Measurements from ENCODE around the gene CAMTA1. TPM values are rescaled to one million over a fixed set of nuclear protein-coding genes. Genes with fewer than 3 reads are reported as not detected.

CAMTA1 gene
- total and polyA plus RNA-seq, 2 experiments from 2014 or later, result 89.0 to 145 TPM

DNA sequence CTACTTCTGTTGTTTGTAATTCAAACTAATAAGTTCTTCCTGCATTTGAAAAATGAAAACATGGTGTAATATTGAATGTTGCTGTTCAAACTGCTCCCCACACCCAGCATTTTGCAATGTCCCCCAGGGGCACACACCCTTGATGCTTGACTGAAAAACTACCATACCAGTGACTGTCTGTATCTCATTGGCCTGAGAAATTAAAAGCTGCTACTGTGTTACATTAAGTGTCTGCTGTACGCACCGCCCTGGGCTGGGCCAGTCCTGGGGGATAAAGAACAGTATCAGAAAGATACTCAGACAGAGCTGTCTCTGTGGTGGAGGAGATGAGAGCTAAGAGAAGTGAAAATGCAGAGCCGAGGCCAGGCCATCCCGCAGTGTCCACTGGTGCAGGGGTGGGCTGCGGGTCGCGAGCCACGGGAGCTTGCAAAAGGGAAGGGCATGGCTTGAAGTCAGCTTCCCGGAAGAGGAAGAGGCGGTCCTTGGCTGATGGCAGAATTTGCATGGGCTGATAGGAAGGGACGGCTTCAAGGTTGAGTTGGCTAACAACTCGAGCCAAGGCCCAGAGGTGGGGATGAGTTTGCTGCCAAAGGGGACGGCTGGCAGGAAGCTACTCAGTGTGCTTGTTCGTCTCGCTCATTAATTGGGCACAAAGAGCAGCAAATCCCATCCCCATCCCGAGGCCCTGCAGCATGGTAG lies 656.0 kb downstream of the CAMTA1 start:
- Histone ChIP-seq H3K4me2 (no peak overlapping the region), H3K36me3 (replicated peaks; ENCODE audit: insufficient read depth, low read depth) (no peaks in the 10 kb centered on the region), H3K4me1 (ENCODE audit: insufficient read depth) (no peaks in the 10 kb centered on the region), H3K9me2 (replicated peaks; ENCODE audit: insufficient read depth) (no peaks in the 10 kb centered on the region), H3K79me2 (no peaks in the 10 kb centered on the region), H3K4me3 (no peak overlapping the region), H2AFZ (no peak overlapping the region), H3K27ac (no peak overlapping the region), H3K9me3 (ENCODE audit: low read depth) (no peaks in the 10 kb centered on the region), H4K20me1 (ENCODE audit: insufficient read depth, poor library complexity, severe bottlenecking) (no peaks in the 10 kb centered on the region), H3K27me3 (no peaks in the 10 kb centered on the region)
- TF ChIP-seq EZH2phosphoT487 (IDR thresholded peaks at IDR 0.05; ENCODE audit: low read depth, severe bottlenecking, unreplicated experiment), result no peak
- no peak for TF ChIP-seq EZH2 (IDR thresholded peaks at IDR 0.05; ENCODE audit: borderline replicate concordance)
- TF ChIP-seq CTCF (IDR thresholded peaks at IDR 0.05; ENCODE audit: poor library complexity), result no peak
- WGBS (ENCODE audit: low lambda C conversion rate, missing lambda C conversion rate), result 93% methylated on average over 16 of the region's 16 CpGs
- no peak for DNase-seq (ENCODE audit: low spot score)

- no peak overlapping the region for H3K4me3 ChIP-seq
- no peaks in the 10 kb centered on the region for H3K9me3 ChIP-seq (ENCODE audit: low read depth)
- no peak overlapping the region for H3K27ac ChIP-seq
- H4K20me1 ChIP-seq (ENCODE audit: insufficient read depth, poor library complexity, severe bottlenecking), result no peaks in the 10 kb centered on the region
- H2AFZ ChIP-seq, result no peak overlapping the region
- no peaks in the 10 kb centered on the region for H3K36me3 ChIP-seq (replicated peaks; ENCODE audit: insufficient read depth, low read depth)
- TF ChIP-seq EZH2phosphoT487 (IDR thresholded peaks at IDR 0.05; ENCODE audit: low read depth, severe bottlenecking, unreplicated experiment) (no peak), EZH2 (IDR thresholded peaks at IDR 0.05; ENCODE audit: borderline replicate concordance) (no peak), CTCF (IDR thresholded peaks at IDR 0.05; ENCODE audit: poor library complexity) (no peak)
- H3K4me2 ChIP-seq, result no peak overlapping the region
- H3K27me3 ChIP-seq, result no peaks in the 10 kb centered on the region
- no peaks in the 10 kb centered on the region for H3K79me2 ChIP-seq
- no peaks in the 10 kb centered on the region for H3K4me1 ChIP-seq (ENCODE audit: insufficient read depth)
- DNase-seq (ENCODE audit: low spot score), result no peak
- 90% methylated on average over 9 of the region's 9 CpGs for WGBS (ENCODE audit: low lambda C conversion rate, missing lambda C conversion rate)
- H3K9me2 ChIP-seq (replicated peaks; ENCODE audit: insufficient read depth), result no peaks in the 10 kb centered on the region
Measured at GRCh38 chr1:7442036-7442435, 656.8 kb downstream of the CAMTA1 start.

DNA sequence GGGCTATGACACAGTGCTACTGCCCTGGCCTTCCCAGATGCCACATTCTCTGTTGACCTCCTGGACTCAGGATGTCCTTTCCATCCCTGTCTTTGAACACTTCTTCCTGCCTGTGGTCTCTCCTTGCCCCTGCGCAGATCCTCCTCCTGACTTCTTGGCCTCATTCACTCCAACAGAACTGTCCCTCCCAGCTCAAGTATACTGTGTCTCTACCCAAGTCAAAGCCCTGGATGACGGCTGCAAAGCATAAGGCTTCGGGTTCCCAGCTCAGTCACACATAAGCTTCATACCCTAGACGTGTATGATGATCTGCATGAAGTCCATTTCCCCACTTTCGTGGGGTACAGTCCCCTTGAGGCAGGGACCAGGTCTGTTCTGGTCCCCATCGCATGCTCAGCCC lies 657.7 kb downstream of the CAMTA1 start:
- 89% methylated on average over 6 of the region's 6 CpGs for WGBS (ENCODE audit: low lambda C conversion rate, missing lambda C conversion rate)

More for the DNA sequence above, 657.7 kb downstream of the CAMTA1 start:
- no peaks in the 10 kb centered on the region for H3K4me1 ChIP-seq (ENCODE audit: insufficient read depth)
- H3K4me3 ChIP-seq, result no peak overlapping the region
- no peaks in the 10 kb centered on the region for H4K20me1 ChIP-seq (ENCODE audit: insufficient read depth, poor library complexity, severe bottlenecking)
- no peaks in the 10 kb centered on the region for H3K36me3 ChIP-seq (replicated peaks; ENCODE audit: insufficient read depth, low read depth)
- no peak overlapping the region for H3K27ac ChIP-seq
- H3K9me3 ChIP-seq (ENCODE audit: low read depth), result no peaks in the 10 kb centered on the region
- DNase-seq (ENCODE audit: low spot score), result no peak
- no peak overlapping the region for H2AFZ ChIP-seq
- no peak overlapping the region for H3K4me2 ChIP-seq
- TF ChIP-seq EZH2phosphoT487 (IDR thresholded peaks at IDR 0.05; ENCODE audit: low read depth, severe bottlenecking, unreplicated experiment), result no peak
- no peak for TF ChIP-seq EZH2 (IDR thresholded peaks at IDR 0.05; ENCODE audit: borderline replicate concordance)
- no peak for TF ChIP-seq CTCF (IDR thresholded peaks at IDR 0.05; ENCODE audit: poor library complexity)
- no peaks in the 10 kb centered on the region for H3K9me2 ChIP-seq (replicated peaks; ENCODE audit: insufficient read depth)
- H3K79me2 ChIP-seq, result no peaks in the 10 kb centered on the region
- H3K27me3 ChIP-seq, result no peaks in the 10 kb centered on the region

Measured in hepatocyte (in vitro differentiated cells).